ENCODE results near the gene WDR4. TPM values are rescaled to one million over a fixed set of nuclear protein-coding genes. Genes with fewer than 3 reads are reported as not detected.

Gene WDR4
- total and polyA plus RNA-seq, 4 donors, result 4.6 to 12.9 (median 9.2) TPM

DNA sequence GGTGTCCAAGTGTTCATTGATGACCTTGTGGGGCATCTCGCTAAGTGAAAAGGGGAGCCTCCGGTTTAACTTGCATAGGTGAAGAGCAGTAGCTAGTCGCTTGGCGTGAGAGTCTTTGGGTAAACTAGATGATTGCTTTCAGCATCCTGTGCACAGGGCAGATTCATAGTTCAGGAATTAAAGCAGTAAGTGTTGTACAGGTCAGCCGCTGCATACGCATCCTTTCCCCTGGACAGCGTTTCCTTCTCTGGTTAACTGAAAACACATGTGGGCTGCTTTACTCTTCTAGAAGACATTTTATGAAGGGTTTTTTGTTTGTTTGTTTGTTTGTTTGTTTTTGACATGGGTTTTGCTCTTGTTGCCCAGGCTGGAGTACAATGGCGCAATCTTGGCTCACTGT lies 25.9 kb upstream of the WDR4 start:
- 97% methylated on average over 8 of the region's 8 CpGs for WGBS
- no peak overlapping the region for H3K9ac ChIP-seq (ENCODE audit: low read depth in 1 of 2, low read length in 2 of 2)
- peaks cover 5 to 70% (median 48%) of the 10 kb centered on the region in 4 donors for H3K36me3 ChIP-seq (ENCODE audit: control insufficient read depth in 4 of 4, insufficient read depth in 3 of 4, low read depth in 1 of 4, low read length in 3 of 4)
- H3K27me3 ChIP-seq (ENCODE audit: control insufficient read depth in 4 of 4, insufficient read depth in 4 of 4, low read length in 3 of 4), result no peaks in the 10 kb centered on the region
- H3K9me3 ChIP-seq (ENCODE audit: control insufficient read depth in 4 of 4, low read length in 3 of 4), result no peaks in the 10 kb centered on the region
- no peak for DNase-seq (ENCODE audit: low spot score)
- H3K4me1 ChIP-seq (ENCODE audit: control insufficient read depth in 4 of 4, insufficient read depth in 4 of 4, low read length in 3 of 4), result no peaks in the 10 kb centered on the region
- TF ChIP-seq HNF4G (IDR thresholded peaks at IDR 0.05) (no peak), RXRA (IDR thresholded peaks at IDR 0.05) (no peak), YY1 (IDR thresholded peaks at IDR 0.05) (no peak), FOXA2 (IDR thresholded peaks at IDR 0.05) (no peak), EGR1 (IDR thresholded peaks at IDR 0.05; ENCODE audit: low read depth in 2 of 2) (no peak)
- TF ChIP-seq, protein P1, sequence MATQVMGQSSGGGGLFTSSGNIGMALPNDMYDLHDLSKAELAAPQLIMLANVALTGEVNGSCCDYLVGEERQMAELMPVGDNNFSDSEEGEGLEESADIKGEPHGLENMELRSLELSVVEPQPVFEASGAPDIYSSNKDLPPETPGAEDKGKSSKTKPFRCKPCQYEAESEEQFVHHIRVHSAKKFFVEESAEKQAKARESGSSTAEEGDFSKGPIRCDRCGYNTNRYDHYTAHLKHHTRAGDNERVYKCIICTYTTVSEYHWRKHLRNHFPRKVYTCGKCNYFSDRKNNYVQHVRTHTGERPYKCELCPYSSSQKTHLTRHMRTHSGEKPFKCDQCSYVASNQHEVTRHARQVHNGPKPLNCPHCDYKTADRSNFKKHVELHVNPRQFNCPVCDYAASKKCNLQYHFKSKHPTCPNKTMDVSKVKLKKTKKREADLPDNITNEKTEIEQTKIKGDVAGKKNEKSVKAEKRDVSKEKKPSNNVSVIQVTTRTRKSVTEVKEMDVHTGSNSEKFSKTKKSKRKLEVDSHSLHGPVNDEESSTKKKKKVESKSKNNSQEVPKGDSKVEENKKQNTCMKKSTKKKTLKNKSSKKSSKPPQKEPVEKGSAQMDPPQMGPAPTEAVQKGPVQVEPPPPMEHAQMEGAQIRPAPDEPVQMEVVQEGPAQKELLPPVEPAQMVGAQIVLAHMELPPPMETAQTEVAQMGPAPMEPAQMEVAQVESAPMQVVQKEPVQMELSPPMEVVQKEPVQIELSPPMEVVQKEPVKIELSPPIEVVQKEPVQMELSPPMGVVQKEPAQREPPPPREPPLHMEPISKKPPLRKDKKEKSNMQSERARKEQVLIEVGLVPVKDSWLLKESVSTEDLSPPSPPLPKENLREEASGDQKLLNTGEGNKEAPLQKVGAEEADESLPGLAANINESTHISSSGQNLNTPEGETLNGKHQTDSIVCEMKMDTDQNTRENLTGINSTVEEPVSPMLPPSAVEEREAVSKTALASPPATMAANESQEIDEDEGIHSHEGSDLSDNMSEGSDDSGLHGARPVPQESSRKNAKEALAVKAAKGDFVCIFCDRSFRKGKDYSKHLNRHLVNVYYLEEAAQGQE (IDR thresholded peaks at IDR 0.05), result no peak
- TF ChIP-seq, protein P2, sequence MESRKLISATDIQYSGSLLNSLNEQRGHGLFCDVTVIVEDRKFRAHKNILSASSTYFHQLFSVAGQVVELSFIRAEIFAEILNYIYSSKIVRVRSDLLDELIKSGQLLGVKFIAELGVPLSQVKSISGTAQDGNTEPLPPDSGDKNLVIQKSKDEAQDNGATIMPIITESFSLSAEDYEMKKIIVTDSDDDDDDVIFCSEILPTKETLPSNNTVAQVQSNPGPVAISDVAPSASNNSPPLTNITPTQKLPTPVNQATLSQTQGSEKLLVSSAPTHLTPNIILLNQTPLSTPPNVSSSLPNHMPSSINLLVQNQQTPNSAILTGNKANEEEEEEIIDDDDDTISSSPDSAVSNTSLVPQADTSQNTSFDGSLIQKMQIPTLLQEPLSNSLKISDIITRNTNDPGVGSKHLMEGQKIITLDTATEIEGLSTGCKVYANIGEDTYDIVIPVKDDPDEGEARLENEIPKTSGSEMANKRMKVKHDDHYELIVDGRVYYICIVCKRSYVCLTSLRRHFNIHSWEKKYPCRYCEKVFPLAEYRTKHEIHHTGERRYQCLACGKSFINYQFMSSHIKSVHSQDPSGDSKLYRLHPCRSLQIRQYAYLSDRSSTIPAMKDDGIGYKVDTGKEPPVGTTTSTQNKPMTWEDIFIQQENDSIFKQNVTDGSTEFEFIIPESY (IDR thresholded peaks at IDR 0.05), result no peak
- no peak overlapping the region for H3K4me3 ChIP-seq (ENCODE audit: low read depth in 1 of 3, low read length in 3 of 3)
- H3K27ac ChIP-seq (ENCODE audit: low read depth in 1 of 2, low read length in 2 of 2), result no peak overlapping the region

DNA sequence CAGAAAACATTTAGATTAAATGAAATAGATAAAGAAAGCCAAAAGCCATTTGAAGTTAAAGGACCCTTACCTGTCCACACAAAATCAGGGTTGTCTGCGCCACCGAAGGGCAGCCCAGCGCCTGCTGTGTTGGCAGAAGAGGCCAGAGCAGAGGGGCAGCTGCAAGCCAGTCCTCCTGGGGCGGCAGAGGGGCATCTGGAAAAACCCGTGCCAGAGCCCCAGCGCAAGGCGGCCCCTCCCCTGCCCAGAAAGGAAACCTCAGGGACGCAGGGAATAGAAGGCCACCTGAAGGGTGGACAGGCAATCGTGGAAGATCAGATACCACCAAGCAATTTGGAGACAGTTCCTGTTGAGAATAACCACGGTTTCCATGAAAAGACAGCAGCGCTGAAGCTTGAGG lies 24.5 kb upstream of the WDR4 start:
- TF ChIP-seq, protein P3, sequence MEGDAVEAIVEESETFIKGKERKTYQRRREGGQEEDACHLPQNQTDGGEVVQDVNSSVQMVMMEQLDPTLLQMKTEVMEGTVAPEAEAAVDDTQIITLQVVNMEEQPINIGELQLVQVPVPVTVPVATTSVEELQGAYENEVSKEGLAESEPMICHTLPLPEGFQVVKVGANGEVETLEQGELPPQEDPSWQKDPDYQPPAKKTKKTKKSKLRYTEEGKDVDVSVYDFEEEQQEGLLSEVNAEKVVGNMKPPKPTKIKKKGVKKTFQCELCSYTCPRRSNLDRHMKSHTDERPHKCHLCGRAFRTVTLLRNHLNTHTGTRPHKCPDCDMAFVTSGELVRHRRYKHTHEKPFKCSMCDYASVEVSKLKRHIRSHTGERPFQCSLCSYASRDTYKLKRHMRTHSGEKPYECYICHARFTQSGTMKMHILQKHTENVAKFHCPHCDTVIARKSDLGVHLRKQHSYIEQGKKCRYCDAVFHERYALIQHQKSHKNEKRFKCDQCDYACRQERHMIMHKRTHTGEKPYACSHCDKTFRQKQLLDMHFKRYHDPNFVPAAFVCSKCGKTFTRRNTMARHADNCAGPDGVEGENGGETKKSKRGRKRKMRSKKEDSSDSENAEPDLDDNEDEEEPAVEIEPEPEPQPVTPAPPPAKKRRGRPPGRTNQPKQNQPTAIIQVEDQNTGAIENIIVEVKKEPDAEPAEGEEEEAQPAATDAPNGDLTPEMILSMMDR (IDR thresholded peaks at IDR 0.05; ENCODE audit: low read depth, low read length, missing input control), result no peak
- TF ChIP-seq HNF4G (IDR thresholded peaks at IDR 0.05) (no peak), FOXA1 (IDR thresholded peaks at IDR 0.05) (no peak)
- Histone ChIP-seq H3K4me1 (ENCODE audit: control insufficient read depth in 4 of 4, insufficient read depth in 4 of 4, low read length in 3 of 4) (no peaks in the 10 kb centered on the region), H3K27ac (ENCODE audit: low read depth in 1 of 2, low read length in 2 of 2) (no peak overlapping the region), H3K9ac (ENCODE audit: low read depth in 1 of 2, low read length in 2 of 2) (no peak overlapping the region), H3K4me3 (ENCODE audit: low read depth in 1 of 3, low read length in 3 of 3) (no peak overlapping the region), H3K27me3 (ENCODE audit: control insufficient read depth in 4 of 4, insufficient read depth in 4 of 4, low read length in 3 of 4) (no peaks in the 10 kb centered on the region), H3K9me3 (ENCODE audit: control insufficient read depth in 4 of 4, low read length in 3 of 4) (no peaks in the 10 kb centered on the region), H3K36me3 (ENCODE audit: control insufficient read depth in 4 of 4, insufficient read depth in 3 of 4, low read depth in 1 of 4, low read length in 3 of 4) (peaks cover 0 to 61% (median 40%) of the 10 kb centered on the region in 4 donors)
- 97% methylated on average over 11 of the region's 11 CpGs for WGBS
- no peak for DNase-seq (ENCODE audit: low spot score)

DNA sequence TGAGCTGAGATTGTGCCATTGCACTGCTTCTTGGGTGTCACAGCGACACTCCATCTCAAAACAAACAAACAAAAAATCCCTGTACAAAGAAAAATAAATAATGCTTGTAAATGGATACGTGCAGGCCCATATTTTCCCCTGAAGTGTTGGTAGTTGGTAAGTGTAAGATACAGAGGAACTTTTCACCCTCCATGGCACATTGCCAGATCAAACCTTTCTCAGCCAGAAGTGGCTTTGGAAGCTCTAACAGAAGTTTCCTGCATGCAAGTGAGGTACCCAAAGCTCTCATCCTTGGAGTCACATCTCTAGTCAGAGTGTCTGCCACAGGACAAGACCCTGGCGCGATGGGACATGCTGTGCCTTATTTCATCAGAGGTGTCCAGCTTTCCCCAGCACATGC lies 21.1 kb upstream of the WDR4 start:
- H3K27me3 ChIP-seq (ENCODE audit: control insufficient read depth in 4 of 4, insufficient read depth in 4 of 4, low read length in 3 of 4), result no peaks in the 10 kb centered on the region
- H3K9me3 ChIP-seq (ENCODE audit: control insufficient read depth in 4 of 4, low read length in 3 of 4), result no peaks in the 10 kb centered on the region
- H3K9ac ChIP-seq (ENCODE audit: low read depth in 1 of 2, low read length in 2 of 2), result no peak overlapping the region
- TF ChIP-seq FOXA2 (IDR thresholded peaks at IDR 0.05), result no peak
- TF ChIP-seq, protein P4, sequence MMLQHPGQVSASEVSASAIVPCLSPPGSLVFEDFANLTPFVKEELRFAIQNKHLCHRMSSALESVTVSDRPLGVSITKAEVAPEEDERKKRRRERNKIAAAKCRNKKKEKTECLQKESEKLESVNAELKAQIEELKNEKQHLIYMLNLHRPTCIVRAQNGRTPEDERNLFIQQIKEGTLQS (IDR thresholded peaks at IDR 0.05), result no peak
- WGBS, result 83% methylated on average over 4 of the region's 4 CpGs
- H3K4me3 ChIP-seq (ENCODE audit: low read depth in 1 of 3, low read length in 3 of 3), result no peak overlapping the region
- no peaks in the 10 kb centered on the region for H3K4me1 ChIP-seq (ENCODE audit: control insufficient read depth in 4 of 4, insufficient read depth in 4 of 4, low read length in 3 of 4)
- no peak for DNase-seq (ENCODE audit: low spot score)
- H3K36me3 ChIP-seq (ENCODE audit: control insufficient read depth in 4 of 4, insufficient read depth in 3 of 4, low read depth in 1 of 4, low read length in 3 of 4), result peaks cover 4 to 55% (median 30%) of the 10 kb centered on the region in 4 donors
- no peak overlapping the region for H3K27ac ChIP-seq (ENCODE audit: low read depth in 1 of 2, low read length in 2 of 2)

Data from liver (tissue), 9 donors.